SK-N-SH (cell line): ENCODE results near the gene MEGF10. TPM values are rescaled to one million over a fixed set of nuclear protein-coding genes. Genes with fewer than 3 reads are reported as not detected.

Source experiments
- CTCF ChIA-PET: fragments of 300-600, 350-600 bp; formaldehyde crosslinking; extraction: SDS; loops from one replicate; lab custom pipeline; 2021; lab: Yijun Ruan, JAX
- POLR2A ChIA-PET: fragments of 350-600 bp; sonication (Branson Sonifier 250); formaldehyde crosslinking; extraction: SDS; loops from one replicate; lab custom pipeline; 2020; ENCODE audit warnings: antibody characterized with exemption, inconsistent platforms; lab: Yijun Ruan, JAX
- DNase-seq: peaks from one replicate; pipeline ENCODE4 v3.0.0; 2012
- H2AFZ ChIP-seq: fragments of 200-600 bp; sonication (generic); 2 replicates; pipeline ENCODE4 v1.8.1; 2016; ENCODE audit warnings: antibody characterized with exemption, mild to moderate bottlenecking, low read depth
- H3F3A ChIP-seq: fragments of 200-600 bp; sonication (generic); replicated peaks from 2 replicates; pipeline ENCODE3; 2016; ENCODE audit warnings: antibody characterized with exemption, mild to moderate bottlenecking; ENCODE audit not compliant: insufficient read depth
- H3K27ac ChIP-seq, 2 experiments: fragments of 200-500 bp in 1 of 2; fragments of 200-600 bp in 1 of 2; sonication (Bioruptor generic) in 1 of 2; sonication (generic), shearing (Covaris generic) in 1 of 2; 2 replicates each; pipeline versions ENCODE4 v1.5.1 to v1.6.1; 2014 to 2016; ENCODE audit warnings: low read depth in 2 of 2, inconsistent platforms in 1 of 2, low read length in 1 of 2, mild to moderate bottlenecking in 1 of 2, mixed read lengths in 1 of 2
- H3K27me3 ChIP-seq: fragments of 200-600 bp; sonication (generic), shearing (Covaris generic); 2 replicates; pipeline ENCODE4 v1.6.1; 2016; ENCODE audit warnings: mixed run types; ENCODE audit not compliant: insufficient read depth
- H3K36me3 ChIP-seq, 2 experiments: fragments of 200-500 bp in 1 of 2; fragments of 200-600 bp in 1 of 2; sonication (Bioruptor generic) in 1 of 2; sonication (generic) in 1 of 2; replicated peaks in 1 of 2; 2 replicates each; pipeline versions ENCODE3 to v1.5.1; 2014 to 2016; ENCODE audit warnings: low read length in 1 of 2, mild to moderate bottlenecking in 1 of 2; ENCODE audit not compliant: insufficient read depth in 2 of 2, control insufficient read depth in 1 of 2
- H3K4me1 ChIP-seq, 2 experiments: fragments of 200-500 bp in 1 of 2; fragments of 200-600 bp in 1 of 2; sonication (Bioruptor generic) in 1 of 2; sonication (generic), shearing (Covaris generic) in 1 of 2; 2 replicates each; pipeline versions ENCODE4 v1.5.1 to v1.6.1; 2014 to 2016; ENCODE audit warnings: low read depth in 1 of 2, low read length in 1 of 2, mixed run types in 1 of 2; ENCODE audit not compliant: insufficient read depth in 2 of 2, control insufficient read depth in 1 of 2
- H3K4me2 ChIP-seq: fragments of 200-600 bp; sonication (generic), shearing (Covaris generic); 2 replicates; pipeline ENCODE4 v1.6.1; 2017; ENCODE audit warnings: mixed run types
- H3K4me3 ChIP-seq, 2 experiments: fragments of 200-500 bp in 1 of 2; fragments of 200-600 bp in 1 of 2; sonication (Bioruptor generic) in 1 of 2; sonication (generic), shearing (Covaris generic) in 1 of 2; 2 replicates each; pipeline versions ENCODE4 v1.5.1 to v1.8.1; 2014 to 2016; ENCODE audit warnings: low read depth in 2 of 2, inconsistent platforms in 1 of 2, low read length in 1 of 2, mild to moderate bottlenecking in 1 of 2, mixed read lengths in 1 of 2, moderate library complexity in 1 of 2
- H3K79me2 ChIP-seq: fragments of 200-600 bp; sonication (generic); 2 replicates; pipeline ENCODE4 v1.8.1; 2017; ENCODE audit warnings: mild to moderate bottlenecking; ENCODE audit not compliant: insufficient read depth
- H3K9ac ChIP-seq: fragments of 200-600 bp; sonication (generic); 2 replicates; pipeline ENCODE4 v1.6.1; 2017; ENCODE audit warnings: mixed run types
- H3K9me2 ChIP-seq: fragments of 200-600 bp; sonication (generic); 2 replicates; pipeline ENCODE4 v1.6.1; 2017; ENCODE audit warnings: mixed run types
- H3K9me3 ChIP-seq: fragments of 200-600 bp; sonication (generic); 2 replicates; pipeline ENCODE4 v1.6.1; 2017; ENCODE audit warnings: mixed run types, mild to moderate bottlenecking, moderate library complexity
- H4K20me1 ChIP-seq: fragments of 200-600 bp; sonication (generic); 2 replicates; pipeline ENCODE4 v1.6.1; 2017; ENCODE audit warnings: mild to moderate bottlenecking, mixed run types; ENCODE audit not compliant: insufficient read depth
- CHD2 ChIP-seq: fragments of 150-350 bp; IDR thresholded peaks from 2 replicates; pipeline ENCODE4 v1.6.1; 2018; ENCODE audit warnings: low read length; ENCODE audit not compliant: partially characterized antibody
- CTCF ChIP-seq: fragments of 200-600 bp; sonication (generic); IDR thresholded peaks from 2 replicates; pipeline ENCODE4 v1.6.1; 2017; ENCODE audit warnings: antibody characterized with exemption, mild to moderate bottlenecking, moderate library complexity
- ELF1 ChIP-seq: IDR thresholded peaks from 2 replicates; pipeline ENCODE4 v1.4.0; 2012
- EP300 ChIP-seq, 2 experiments: IDR thresholded peaks; 2 replicates each; pipeline versions ENCODE4 v1.4.0 to v1.6.1; 2012; ENCODE audit warnings: borderline replicate concordance in 1 of 2, low read depth in 1 of 2, low read length in 1 of 2
- EZH2phosphoT487 ChIP-seq: fragments of 200-600 bp; sonication (generic); IDR thresholded peaks from 2 replicates; pipeline ENCODE4 v1.6.1; 2017; ENCODE audit warnings: low read depth, mixed run types, mild to moderate bottlenecking, antibody characterized with exemption, moderate library complexity, borderline replicate concordance
- FOSL2 ChIP-seq: IDR thresholded peaks from 2 replicates; pipeline ENCODE4 v1.4.0; 2012; ENCODE audit warnings: low read depth, mild to moderate bottlenecking, moderate library complexity, borderline replicate concordance
- FOXJ3 ChIP-seq: sonication (generic); formaldehyde crosslinking; IDR thresholded peaks from 2 replicates; pipeline ENCODE4 v1.5.1; 2020; ENCODE audit warnings: mild to moderate bottlenecking, missing genetic modification reagents
- GABPA ChIP-seq: IDR thresholded peaks from 2 replicates; pipeline ENCODE4 v1.4.0; 2012; ENCODE audit warnings: low read depth, mild to moderate bottlenecking
- GATA2 ChIP-seq: sonication (generic); formaldehyde crosslinking; IDR thresholded peaks from 2 replicates; pipeline ENCODE4 v1.5.0; 2020; ENCODE audit warnings: mild to moderate bottlenecking, missing genetic modification reagents
- MXI1 ChIP-seq: IDR thresholded peaks from 2 replicates; pipeline ENCODE4 v1.6.1; 2012; ENCODE audit warnings: mild to moderate bottlenecking, low read depth, low read length, improper control_type of control experiment
- NFIC ChIP-seq: IDR thresholded peaks from 2 replicates; pipeline ENCODE4 v1.4.0; 2012; ENCODE audit warnings: borderline replicate concordance
- POLR2AphosphoS5 ChIP-seq: IDR thresholded peaks from 2 replicates; pipeline ENCODE4 v1.6.1; 2012; ENCODE audit warnings: low read depth, low read length
- REST ChIP-seq: IDR thresholded peaks from 2 replicates; pipeline ENCODE4 v1.6.1; 2012; ENCODE audit warnings: mild to moderate bottlenecking, low read depth, low read length, moderate library complexity
- RXRA ChIP-seq: IDR thresholded peaks from 2 replicates; pipeline ENCODE4 v1.4.0; 2012; ENCODE audit warnings: low read depth, mild to moderate bottlenecking, borderline replicate concordance
- SMC3 ChIP-seq: IDR thresholded peaks from 2 replicates; pipeline ENCODE4 v1.6.1; 2012; ENCODE audit warnings: low read depth, low read length, improper control_type of control experiment
- TAF1 ChIP-seq: IDR thresholded peaks from 2 replicates; pipeline ENCODE4 v1.6.1; 2012; ENCODE audit warnings: low read depth, mild to moderate bottlenecking, low read length, moderate library complexity, borderline replicate concordance
- TCF12 ChIP-seq: IDR thresholded peaks from 2 replicates; pipeline ENCODE4 v1.4.0; 2012
- TEAD4 ChIP-seq: IDR thresholded peaks from 2 replicates; pipeline ENCODE4 v1.4.0; 2012; ENCODE audit warnings: mild to moderate bottlenecking, borderline replicate concordance; ENCODE audit not compliant: insufficient read depth
- USF1 ChIP-seq: IDR thresholded peaks from 2 replicates; pipeline ENCODE4 v1.4.0; 2012; ENCODE audit warnings: low read depth, borderline replicate concordance
- USF2 ChIP-seq: fragments of 150-350 bp; IDR thresholded peaks from 2 replicates; pipeline ENCODE4 v1.6.1; 2017; ENCODE audit warnings: antibody characterized with exemption, low read length, low read depth, borderline replicate concordance
- WGBS: methylation state at CpG from one replicate; pipeline ENCODE4 v1.1.6; 2017; ENCODE audit warnings: low lambda C conversion rate; 5-methylcytosine and 5-hydroxymethylcytosine counted together
- polyA plus RNA-seq, 3 experiments: library from polyadenylated mRNA; depleted of rRNA; stranded (reverse); fragments of >200 nt; gene quantifications; 2 replicates each; pipeline ENCODE4 v1.2.3, GENCODE V29; 2012

Gene MEGF10
- polyA plus RNA-seq, 1 of the 3 experiments (the other 2 are of a cell fraction) = 1.1 TPM

GRCh38 chr5:127326976-127327755 is 36.6 kb downstream of the MEGF10 start:
- ChIA-PET CTCF (interaction anchor here (0.7 to 1.0 kb wide), 2 partner anchors 11 to 13 kb away, joined by 3 read pairs; no protein-coding TSS in a partner anchor), POLR2A (no interaction called here)
- Histone ChIP-seq H3K36me3 (no peaks in the 10 kb centered on the region), H3K4me1 (no peaks in the 10 kb centered on the region), H3K27ac (no peak overlapping the region), H3F3A (no peaks in the 10 kb centered on the region), H3K27me3 (no peaks in the 10 kb centered on the region), H3K9ac (no peak overlapping the region), H3K9me3 (no peaks in the 10 kb centered on the region), H4K20me1 (no peaks in the 10 kb centered on the region), H2AFZ (no peak overlapping the region), H3K79me2 (no peaks in the 10 kb centered on the region), H3K4me3 (no peak overlapping the region), H3K4me2 (no peak overlapping the region), H3K9me2 (no peaks in the 10 kb centered on the region)
- no peak for TF ChIP-seq NFIC
- TF ChIP-seq SMC3 = no peak
- no peak for TF ChIP-seq RXRA
- TF ChIP-seq FOXJ3 (CRISPR knock-in tag) = no peak
- TF ChIP-seq USF2 = no peak
- TF ChIP-seq ELF1 = no peak
- TF ChIP-seq MXI1 = no peak
- TF ChIP-seq CHD2 = no peak
- no peak for TF ChIP-seq TEAD4
- TF ChIP-seq GATA2 (CRISPR knock-in tag) = no peak
- no peak for TF ChIP-seq GABPA
- TF ChIP-seq EZH2phosphoT487 = no peak
- WGBS = 85% methylated on average over 1 of the region's 1 CpG
- DNase-seq = no peak

GRCh38 chr5:127330116-127330515 is 39.5 kb downstream of the MEGF10 start:
- no peaks in the 10 kb centered on the region for H3K4me1 ChIP-seq
- no peak overlapping the region for H3K4me2 ChIP-seq
- no peaks in the 10 kb centered on the region for H4K20me1 ChIP-seq
- POLR2A ChIA-PET = no interaction called here
- no peaks in the 10 kb centered on the region for H3K79me2 ChIP-seq
- no peak for DNase-seq
- H3K9me2 ChIP-seq = no peaks in the 10 kb centered on the region
- CTCF ChIA-PET = interaction anchor here (1.1 kb wide), 1 partner anchor 18 kb away, joined by 3 read pairs; no protein-coding TSS in a partner anchor
- no peak overlapping the region for H3K4me3 ChIP-seq
- no peaks in the 10 kb centered on the region for H3K9me3 ChIP-seq
- no peak overlapping the region for H3K9ac ChIP-seq
- WGBS = 86% methylated on average over 3 of the region's 3 CpGs
- H3K27me3 ChIP-seq = no peaks in the 10 kb centered on the region
- H3F3A ChIP-seq = no peaks in the 10 kb centered on the region
- H2AFZ ChIP-seq = no peak overlapping the region
- no peaks in the 10 kb centered on the region for H3K36me3 ChIP-seq
- H3K27ac ChIP-seq = no peak overlapping the region
- TF ChIP-seq TCF12 (no peak), EP300 (IDR thresholded peaks at IDR 0.05; ENCODE audit: borderline replicate concordance in 1 of 2, low read depth in 1 of 2, low read length in 1 of 2) (no peak), CTCF (no peak), USF1 (no peak), POLR2AphosphoS5 (no peak), TAF1 (no peak), FOSL2 (no peak), REST (no peak), GABPA (no peak), NFIC (no peak)
